Tibial artery (tissue), 4 donors: ENCODE measurements around the gene PSPH.
"Not testable (repeated sequence)": the region's sequence is repeated elsewhere in the genome, so short reads cannot be mapped to it uniquely, and the experiment has no call there.

Experiments
- DNase-seq, 2 donors: peaks; one replicate each; pipeline ENCODE4 v3.0.0-alpha.2; 2019
- H3K27ac ChIP-seq, 2 donors: fragments of 200-600 bp; sonication (generic) in 1 of 2; 1 replicate in 1 of 2; 2 replicates in 1 of 2; pipeline ENCODE4 v1.5.1; 2018 to 2019; ENCODE audit warnings: mild to moderate bottlenecking in 1 of 2
- H3K27me3 ChIP-seq, 2 donors: fragments of 200-600 bp; sonication (generic) in 1 of 2; one replicate each; pipeline versions ENCODE4 v1.5.1 to v1.6.0; 2016 to 2019
- H3K36me3 ChIP-seq, 3 donors: fragments of 200-600 bp; sonication (generic) in 2 of 3; one replicate each; pipeline ENCODE4 v1.5.1; 2016 to 2019; ENCODE audit warnings: mild to moderate bottlenecking in 2 of 3
- H3K4me1 ChIP-seq, 4 donors: fragments of 200-600 bp; sonication (generic) in 2 of 4; 1 replicate in 3 of 4; 2 replicates in 1 of 4; pipeline ENCODE4 v1.5.1; 2016 to 2019
- H3K4me3 ChIP-seq, 2 donors: fragments of 200-600 bp; sonication (generic) in 1 of 2; 1 replicate in 1 of 2; 2 replicates in 1 of 2; pipeline ENCODE4 v1.5.1; 2018 to 2019; ENCODE audit warnings: mild to moderate bottlenecking in 2 of 2
- H3K9me3 ChIP-seq, 3 donors: fragments of 200-600 bp; sonication (generic) in 1 of 3; one replicate each; pipeline ENCODE4 v1.5.1; 2016 to 2019
- CTCF ChIP-seq, 2 experiments: fragments of 200-600 bp in 1 of 2; fragments of 450-650 bp in 1 of 2; IDR thresholded peaks; one replicate each; pipeline ENCODE4 v1.5.1; 2017 to 2019; ENCODE audit warnings: antibody characterized with exemption in 2 of 2, mild to moderate bottlenecking in 1 of 2, moderate library complexity in 1 of 2
- intact Hi-C: fragments of 100-400 bp; cut with DNase I; formaldehyde crosslinking; loops from one replicate; pipeline ENCODE4 v1.15.0; 2023; ENCODE audit warnings: low total_unique reads

The PSPH gene

DNA sequence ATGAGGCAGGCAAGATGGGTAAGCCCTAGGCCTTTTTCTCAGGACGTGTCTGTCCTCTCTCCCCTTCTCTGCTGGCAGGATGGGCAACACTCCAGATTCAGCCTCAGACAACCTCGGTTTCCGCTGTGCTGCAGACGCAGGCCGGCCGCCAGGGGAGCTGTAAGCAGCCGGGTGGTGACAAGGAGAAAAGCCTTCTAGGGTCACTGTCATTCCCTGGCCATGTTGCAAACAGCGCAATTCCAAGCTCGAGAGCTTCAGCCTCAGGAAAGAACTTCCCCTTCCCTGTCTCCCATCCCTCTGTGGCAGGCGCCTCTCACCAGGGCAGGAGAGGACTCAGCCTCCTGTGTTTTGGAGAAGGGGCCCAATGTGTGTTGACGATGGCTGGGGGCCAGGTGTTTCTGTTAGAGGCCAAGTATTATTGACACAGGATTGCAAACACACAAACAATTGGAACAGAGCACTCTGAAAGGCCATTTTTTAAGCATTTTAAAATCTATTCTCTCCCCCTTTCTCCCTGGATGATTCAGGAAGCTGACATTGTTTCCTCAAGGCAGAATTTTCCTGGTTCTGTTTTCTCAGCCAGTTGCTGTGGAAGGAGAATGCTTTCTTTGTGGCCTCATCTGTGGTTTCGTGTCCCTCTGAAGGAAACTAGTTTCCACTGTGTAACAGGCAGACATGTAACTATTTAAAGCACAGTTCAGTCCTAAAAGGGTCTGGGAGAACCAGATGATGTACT lies 28.4 kb upstream of the PSPH start:
- intact Hi-C loops = no loop called here
- Histone ChIP-seq H3K36me3 (peaks cover 0 to 33% (median 12%) of the 10 kb centered on the region in 3 donors), H3K4me3 (peak overlapping the region in 1 of 2 donors; percentile 6), H3K27me3 (no peaks in the 10 kb centered on the region), H3K9me3 (no peaks in the 10 kb centered on the region), H3K4me1 (peaks cover 0 to 58% (median 45%) of the 10 kb centered on the region in 4 donors), H3K27ac (peak overlapping the region; percentile 81 to 89)
- peak; percentile 78 to 94 for DNase-seq
- TF ChIP-seq CTCF (IDR thresholded peaks at IDR 0.05) = peak; percentile 75 to 76

- peaks cover 0 to 49% (median 46%) of the 10 kb centered on the region in 4 donors for H3K4me1 ChIP-seq
- H3K36me3 ChIP-seq = peaks cover 0 to 33% (median 11%) of the 10 kb centered on the region in 3 donors
- H3K27ac ChIP-seq = peak overlapping the region; percentile 81 to 89
- DNase-seq = no peak
- H3K27me3 ChIP-seq = no peaks in the 10 kb centered on the region
- no peaks in the 10 kb centered on the region for H3K9me3 ChIP-seq
- TF ChIP-seq CTCF (IDR thresholded peaks at IDR 0.05) = no peak
- H3K4me3 ChIP-seq = no peak overlapping the region
- intact Hi-C loops = no loop called here
Measured at GRCh38 chr7:56078196-56078595, 27.0 kb upstream of the PSPH start.

DNA sequence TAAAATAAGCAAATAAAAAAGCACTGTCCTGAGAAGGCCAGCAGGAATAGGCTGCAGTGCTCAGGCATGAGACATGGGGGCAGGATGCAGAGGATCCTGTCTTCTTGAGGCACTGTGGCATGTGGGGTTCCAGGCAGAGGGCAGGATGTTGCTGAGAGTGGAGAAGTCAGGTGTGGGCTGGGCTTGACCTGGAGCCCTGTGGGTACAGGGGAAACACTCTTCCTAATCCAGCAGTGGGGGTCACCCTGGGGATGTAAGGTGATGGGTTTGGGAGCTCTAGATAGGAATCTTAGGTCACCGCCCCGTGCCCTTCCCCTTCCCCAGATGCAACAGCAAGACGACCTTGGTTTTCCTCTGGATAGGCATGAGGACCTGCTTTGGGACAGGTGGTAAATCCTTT lies 26.4 kb upstream of the PSPH start:
- Histone ChIP-seq H3K36me3 (peaks cover 0 to 38% (median 11%) of the 10 kb centered on the region in 3 donors), H3K9me3 (no peaks in the 10 kb centered on the region), H3K27ac (peak overlapping the region; percentile 81 to 89), H3K27me3 (no peaks in the 10 kb centered on the region), H3K4me3 (no peak overlapping the region), H3K4me1 (peaks cover 0 to 46% (median 43%) of the 10 kb centered on the region in 4 donors)
- DNase-seq = no peak
- TF ChIP-seq CTCF (IDR thresholded peaks at IDR 0.05) = no peak
- intact Hi-C loops = no loop called here

GRCh38 chr7:56074371-56074791 lies 23.1 kb upstream of the PSPH start:
- Histone ChIP-seq H3K27me3 (no peaks in the 10 kb centered on the region), H3K4me3 (no peak overlapping the region), H3K36me3 (peaks cover 15 to 49% (median 27%) of the 10 kb centered on the region in 3 donors), H3K4me1 (peaks cover 0 to 26% (median 19%) of the 10 kb centered on the region in 4 donors), H3K9me3 (no peaks in the 10 kb centered on the region), H3K27ac (peak overlapping the region; percentile 59 to 66)
- TF ChIP-seq CTCF (IDR thresholded peaks at IDR 0.05) = peak; percentile 86 to 91
- intact Hi-C loops = loop anchor here (5.0 kb wide), 1 partner anchor 72 kb away; no protein-coding TSS in a partner anchor
- peak; percentile 82 to 95 for DNase-seq

- H3K27me3 ChIP-seq, DNase-seq, intact Hi-C loops, H3K27ac ChIP-seq, H3K9me3 ChIP-seq, H3K4me3 ChIP-seq: not testable (repeated sequence)
- Histone ChIP-seq H3K36me3 (peaks cover 39 to 48% (median 47%) of the 10 kb centered on the region in 3 donors), H3K4me1 (peaks cover 0 to 18% (median 2%) of the 10 kb centered on the region in 4 donors)
Measured at GRCh38 chr7:56066376-56066775, 15.1 kb upstream of the PSPH start.
